Endodermal cell (in vitro differentiated cells): Measurements from ENCODE around the gene IZUMO1. TPM values are rescaled to one million over a fixed set of nuclear protein-coding genes. Genes with fewer than 3 reads are reported as not detected.

Experiments
- DNase-seq: peaks from one replicate; pipeline ENCODE4 v3.0.0-alpha.2; 2017
- H3K27ac ChIP-seq: 2 replicates; pipeline ENCODE4 v1.5.1; 2013; ENCODE audit warnings: mild to moderate bottlenecking, low read depth, low read length, moderate library complexity
- H3K27me3 ChIP-seq: 2 replicates; pipeline ENCODE4 v1.6.1; 2013; ENCODE audit warnings: mild to moderate bottlenecking, low read length, moderate library complexity; ENCODE audit not compliant: insufficient read depth, control insufficient read depth, poor library complexity, severe bottlenecking
- H3K36me3 ChIP-seq: 2 replicates; pipeline ENCODE4 v1.7.0; 2013; ENCODE audit warnings: mild to moderate bottlenecking, low read length, moderate library complexity; ENCODE audit not compliant: control insufficient read depth, insufficient read depth
- H3K4me1 ChIP-seq: one replicate; pipeline ENCODE4 v1.7.0; 2013; ENCODE audit warnings: low read length; ENCODE audit not compliant: control insufficient read depth, insufficient read depth
- H3K4me3 ChIP-seq: 2 replicates; pipeline ENCODE4 v1.5.1; 2013; ENCODE audit warnings: mild to moderate bottlenecking, low read length, moderate library complexity
- H3K9ac ChIP-seq: 2 replicates; pipeline ENCODE4 v1.6.1; 2013; ENCODE audit warnings: mild to moderate bottlenecking, low read length, moderate library complexity; ENCODE audit not compliant: poor library complexity, severe bottlenecking; ENCODE audit errors: extremely low read depth
- H3K9me3 ChIP-seq: 2 replicates; pipeline ENCODE4 v1.6.1; 2013; ENCODE audit warnings: mild to moderate bottlenecking, low read length, moderate library complexity; ENCODE audit not compliant: control insufficient read depth
- H3K27ac Mint-ChIP-seq: 2 replicates; pipeline ENCODE4 v1.8.0; 2020; ENCODE audit warnings: mixed read lengths
- H3K27me3 Mint-ChIP-seq: 2 replicates; pipeline ENCODE4 v1.8.0; 2021; ENCODE audit warnings: mild to moderate bottlenecking, mixed read lengths; ENCODE audit not compliant: insufficient read depth
- H3K36me3 Mint-ChIP-seq: 2 replicates; pipeline ENCODE4 v1.8.0; 2020; ENCODE audit warnings: low read depth, mixed read lengths
- H3K4me1 Mint-ChIP-seq: 2 replicates; pipeline ENCODE4 v1.8.0; 2020; ENCODE audit warnings: mixed read lengths
- H3K4me3 Mint-ChIP-seq: 2 replicates; pipeline ENCODE4 v1.8.0; 2020; ENCODE audit warnings: mild to moderate bottlenecking, moderate library complexity, mixed read lengths
- H3K9me3 Mint-ChIP-seq: 2 replicates; pipeline ENCODE4 v1.8.0; 2020; ENCODE audit warnings: mild to moderate bottlenecking, mixed read lengths
- CTCF ChIP-seq: fragments of 200-600 bp; sonication (generic); conservative IDR thresholded peaks from 2 replicates; pipeline ENCODE4 v1.5.0; 2021; ENCODE audit warnings: antibody characterized with exemption, mild to moderate bottlenecking
- WGBS, 2 experiments: methylation state at CpG; one replicate each; pipeline versions ENCODE4 v1.1.5 to v1.1.7; 2013; ENCODE audit warnings: missing lambda C conversion rate in 2 of 2, mixed read lengths in 1 of 2; ENCODE audit not compliant: insufficient coverage in 1 of 2, insufficient read length in 1 of 2; 5-methylcytosine and 5-hydroxymethylcytosine counted together
- total RNA-seq, 2 donors: library from RNA; stranded (reverse); fragmentation: NEBNext Ultra II Directional in 1 of 2; extraction: Animal tissue kit (Norgen Biotek cat#: 25700) in 1 of 2; gene quantifications; 2 replicates in 1 of 2; 3 replicates in 1 of 2; pipeline ENCODE4 v1.2.1, GENCODE V29; 2021

The IZUMO1 gene
- total RNA-seq, 2 donors from 2014 or later, result 0.22 to 0.80 TPM

- Mint-ChIP-seq H3K27ac (no peak within 1 kb of the TSS), H3K36me3 (peaks cover 6% of the 10 kb centered on the region), H3K27me3 (peaks cover 26% of the 10 kb centered on the region), H3K9me3 (no peaks in the 10 kb centered on the region), H3K4me3 (no peak within 1 kb of the TSS), H3K4me1 (peaks cover 11% of the 10 kb centered on the region)
- WGBS, 2 experiments, result 89 to 93% methylated on average over 4 of the region's 4 CpGs
- TF ChIP-seq CTCF, result no peak
- Histone ChIP-seq H3K9ac (no peak within 1 kb of the TSS), H3K9me3 (no peaks in the 10 kb centered on the region), H3K27me3 (peaks cover 14% of the 10 kb centered on the region), H3K4me3 (no peak within 1 kb of the TSS), H3K27ac (no peak within 1 kb of the TSS), H3K36me3 (peaks cover 3% of the 10 kb centered on the region), H3K4me1 (no peaks in the 10 kb centered on the region)
- DNase-seq, result peak; percentile 57
Observed at GRCh38 chr19:48755084-48755641, 8.5 kb upstream of the IZUMO1 start, which contains the start of gene FGF21. TSS of gene FGF21 (plus strand) at chr19:48755524. CDS start at chr19:48756237, 713 bp downstream.

GRCh38 chr19:48752496-48753365 is 6.0 kb upstream of the IZUMO1 start, which contains the start of gene FUT1:
TSS of gene FUT1 (minus strand) at chr19:48752641. CDS start at chr19:48751281, 1,360 bp downstream.
- H3K4me1 ChIP-seq, result no peaks in the 10 kb centered on the region
- WGBS, 2 experiments, result 1 to 3% methylated on average over 48 to 73 of the region's 73 CpGs
- peaks cover 9% of the 10 kb centered on the region for H3K36me3 Mint-ChIP-seq
- H3K36me3 ChIP-seq, result peaks cover 10% of the 10 kb centered on the region
- no peaks in the 10 kb centered on the region for H3K9me3 Mint-ChIP-seq
- H3K4me1 Mint-ChIP-seq, result peaks cover 11% of the 10 kb centered on the region
- peaks cover 26% of the 10 kb centered on the region for H3K27me3 Mint-ChIP-seq
- DNase-seq, result peak; percentile 98
- peak within 1 kb of the TSS; percentile 22 for H3K9ac ChIP-seq
- peaks cover 14% of the 10 kb centered on the region for H3K27me3 ChIP-seq
- H3K4me3 ChIP-seq, result peak within 1 kb of the TSS; percentile 84
- peak within 1 kb of the TSS; percentile 81 for H3K4me3 Mint-ChIP-seq
- peak within 1 kb of the TSS; percentile 82 for H3K27ac Mint-ChIP-seq
- no peaks in the 10 kb centered on the region for H3K9me3 ChIP-seq
- no peak within 1 kb of the TSS for H3K27ac ChIP-seq
- peak; percentile 67 for TF ChIP-seq CTCF

- H3K27ac ChIP-seq, result no peak overlapping the region
- Mint-ChIP-seq H3K4me1 (peaks cover 13% of the 10 kb centered on the region), H3K36me3 (peaks cover 9% of the 10 kb centered on the region), H3K27me3 (peaks cover 26% of the 10 kb centered on the region), H3K4me3 (peak overlapping the region; percentile 81), H3K9me3 (no peaks in the 10 kb centered on the region), H3K27ac (peak overlapping the region; percentile 82)
- H3K4me1 ChIP-seq, result no peaks in the 10 kb centered on the region
- H3K36me3 ChIP-seq, result peaks cover 10% of the 10 kb centered on the region
- H3K9me3 ChIP-seq, result no peaks in the 10 kb centered on the region
- H3K27me3 ChIP-seq, result peaks cover 14% of the 10 kb centered on the region
- DNase-seq, result no peak
- no peak for TF ChIP-seq CTCF
- H3K4me3 ChIP-seq, result peak overlapping the region; percentile 84
- 30 to 56% methylated on average over 13 to 20 of the region's 20 CpGs for WGBS, 2 experiments
- peak overlapping the region; percentile 22 for H3K9ac ChIP-seq
Observed at GRCh38 chr19:48751845-48752495, 5.3 kb upstream of the IZUMO1 start.
